ENCODE results near the gene MACROD2.

The MACROD2 gene

GRCh38 chr20:16003310-16003709, 2008.0 kb downstream of the MACROD2 start:
- ATAC-seq: no peak
- TF ChIP-seq OSR1 (CRISPR knock-in tag; IDR thresholded peaks at IDR 0.05) (no peak), TOX (CRISPR knock-in tag; IDR thresholded peaks at IDR 0.05; ENCODE audit: borderline replicate concordance) (no peak), CREB5 (CRISPR knock-in tag; IDR thresholded peaks at IDR 0.05; ENCODE audit: low read depth) (no peak)
- TF ChIP-seq, protein P1, sequence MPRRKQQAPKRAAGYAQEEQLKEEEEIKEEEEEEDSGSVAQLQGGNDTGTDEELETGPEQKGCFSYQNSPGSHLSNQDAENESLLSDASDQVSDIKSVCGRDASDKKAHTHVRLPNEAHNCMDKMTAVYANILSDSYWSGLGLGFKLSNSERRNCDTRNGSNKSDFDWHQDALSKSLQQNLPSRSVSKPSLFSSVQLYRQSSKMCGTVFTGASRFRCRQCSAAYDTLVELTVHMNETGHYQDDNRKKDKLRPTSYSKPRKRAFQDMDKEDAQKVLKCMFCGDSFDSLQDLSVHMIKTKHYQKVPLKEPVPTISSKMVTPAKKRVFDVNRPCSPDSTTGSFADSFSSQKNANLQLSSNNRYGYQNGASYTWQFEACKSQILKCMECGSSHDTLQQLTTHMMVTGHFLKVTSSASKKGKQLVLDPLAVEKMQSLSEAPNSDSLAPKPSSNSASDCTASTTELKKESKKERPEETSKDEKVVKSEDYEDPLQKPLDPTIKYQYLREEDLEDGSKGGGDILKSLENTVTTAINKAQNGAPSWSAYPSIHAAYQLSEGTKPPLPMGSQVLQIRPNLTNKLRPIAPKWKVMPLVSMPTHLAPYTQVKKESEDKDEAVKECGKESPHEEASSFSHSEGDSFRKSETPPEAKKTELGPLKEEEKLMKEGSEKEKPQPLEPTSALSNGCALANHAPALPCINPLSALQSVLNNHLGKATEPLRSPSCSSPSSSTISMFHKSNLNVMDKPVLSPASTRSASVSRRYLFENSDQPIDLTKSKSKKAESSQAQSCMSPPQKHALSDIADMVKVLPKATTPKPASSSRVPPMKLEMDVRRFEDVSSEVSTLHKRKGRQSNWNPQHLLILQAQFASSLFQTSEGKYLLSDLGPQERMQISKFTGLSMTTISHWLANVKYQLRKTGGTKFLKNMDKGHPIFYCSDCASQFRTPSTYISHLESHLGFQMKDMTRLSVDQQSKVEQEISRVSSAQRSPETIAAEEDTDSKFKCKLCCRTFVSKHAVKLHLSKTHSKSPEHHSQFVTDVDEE (CRISPR knock-in tag; IDR thresholded peaks at IDR 0.05): no peak

GRCh38 chr20:16004108-16004854, 2009.0 kb downstream of the MACROD2 start:
- no peak for ATAC-seq
- no peak for TF ChIP-seq RARB (CRISPR knock-in tag; IDR thresholded peaks at IDR 0.05)
- no peak for TF ChIP-seq TCF4 (CRISPR knock-in tag; IDR thresholded peaks at IDR 0.05; ENCODE audit: borderline replicate concordance)
- no peak for TF ChIP-seq CREB5 (CRISPR knock-in tag; IDR thresholded peaks at IDR 0.05; ENCODE audit: low read depth)
- no peak for TF ChIP-seq GLIS3 (CRISPR knock-in tag; IDR thresholded peaks at IDR 0.05)
- TF ChIP-seq ESRRG (CRISPR knock-in tag; IDR thresholded peaks at IDR 0.05): no peak
- no peak for TF ChIP-seq CSDC2 (CRISPR knock-in tag; IDR thresholded peaks at IDR 0.05)
- TF ChIP-seq ZNF70 (CRISPR knock-in tag; IDR thresholded peaks at IDR 0.05): no peak
- no peak for TF ChIP-seq ZC3H10 (CRISPR knock-in tag; IDR thresholded peaks at IDR 0.05)
- no peak for TF ChIP-seq ZNF565 (CRISPR knock-in tag; conservative IDR thresholded peaks at IDR 0.05; ENCODE audit: low read depth)

- ATAC-seq: no peak
- no peak for TF ChIP-seq GLIS3 (CRISPR knock-in tag; IDR thresholded peaks at IDR 0.05)
- no peak for TF ChIP-seq SNAI2 (CRISPR knock-in tag; IDR thresholded peaks at IDR 0.05)
- TF ChIP-seq, protein P1 (CRISPR knock-in tag; IDR thresholded peaks at IDR 0.05): no peak
- no peak for TF ChIP-seq ZFP30 (CRISPR knock-in tag; IDR thresholded peaks at IDR 0.05)
- TF ChIP-seq ZC3H10 (CRISPR knock-in tag; IDR thresholded peaks at IDR 0.05): no peak
These were observed 2010.0 kb downstream of the MACROD2 start for GRCh38 chr20:16005021-16005914.

DNA sequence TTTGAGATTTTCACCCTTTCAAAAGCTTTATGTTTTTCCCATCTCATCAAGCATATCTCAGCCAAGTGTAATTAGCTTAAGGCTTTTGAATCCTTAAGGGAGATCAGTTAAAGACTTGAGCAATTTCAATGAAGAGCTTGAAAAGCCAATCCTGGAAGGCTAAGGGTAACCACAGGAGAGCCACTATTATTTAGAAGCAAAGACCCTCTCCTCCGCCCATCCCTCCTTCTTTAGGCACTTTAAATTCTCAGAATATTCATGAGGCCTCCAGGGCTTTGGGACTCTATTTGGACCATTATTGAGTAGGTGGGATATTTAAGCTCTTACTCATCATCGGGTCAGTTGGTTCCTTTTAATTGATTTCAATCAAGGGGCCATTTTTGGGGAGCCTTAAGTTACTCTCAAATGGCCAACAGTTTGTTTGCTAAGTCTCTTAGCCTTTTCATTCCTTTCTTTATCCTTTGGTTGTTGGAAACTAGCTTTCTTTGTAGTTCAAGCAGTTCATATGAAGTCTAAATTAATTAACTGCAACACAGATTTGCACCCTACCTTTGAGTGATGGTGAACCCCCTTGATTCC, 2010.7 kb downstream of the MACROD2 start:
- ATAC-seq: no peak
- no peak for TF ChIP-seq ZC3H10 (CRISPR knock-in tag; IDR thresholded peaks at IDR 0.05)
- no peak for TF ChIP-seq BACH2 (CRISPR knock-in tag; IDR thresholded peaks at IDR 0.05; ENCODE audit: borderline replicate concordance)
- TF ChIP-seq CREB5 (CRISPR knock-in tag; IDR thresholded peaks at IDR 0.05; ENCODE audit: low read depth): no peak
- TF ChIP-seq, protein P2, sequence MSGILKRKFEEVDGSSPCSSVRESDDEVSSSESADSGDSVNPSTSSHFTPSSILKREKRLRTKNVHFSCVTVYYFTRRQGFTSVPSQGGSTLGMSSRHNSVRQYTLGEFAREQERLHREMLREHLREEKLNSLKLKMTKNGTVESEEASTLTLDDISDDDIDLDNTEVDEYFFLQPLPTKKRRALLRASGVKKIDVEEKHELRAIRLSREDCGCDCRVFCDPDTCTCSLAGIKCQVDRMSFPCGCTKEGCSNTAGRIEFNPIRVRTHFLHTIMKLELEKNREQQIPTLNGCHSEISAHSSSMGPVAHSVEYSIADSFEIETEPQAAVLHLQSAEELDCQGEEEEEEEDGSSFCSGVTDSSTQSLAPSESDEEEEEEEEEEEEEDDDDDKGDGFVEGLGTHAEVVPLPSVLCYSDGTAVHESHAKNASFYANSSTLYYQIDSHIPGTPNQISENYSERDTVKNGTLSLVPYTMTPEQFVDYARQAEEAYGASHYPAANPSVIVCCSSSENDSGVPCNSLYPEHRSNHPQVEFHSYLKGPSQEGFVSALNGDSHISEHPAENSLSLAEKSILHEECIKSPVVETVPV (CRISPR knock-in tag; IDR thresholded peaks at IDR 0.05): no peak
- no peak for TF ChIP-seq GLIS3 (CRISPR knock-in tag; IDR thresholded peaks at IDR 0.05)
- TF ChIP-seq ZNF70 (CRISPR knock-in tag; IDR thresholded peaks at IDR 0.05): no peak
- no peak for TF ChIP-seq PPARA (CRISPR knock-in tag; IDR thresholded peaks at IDR 0.05; ENCODE audit: borderline replicate concordance)
- TF ChIP-seq TCF4 (CRISPR knock-in tag; IDR thresholded peaks at IDR 0.05; ENCODE audit: borderline replicate concordance): no peak
- TF ChIP-seq, protein P1 (CRISPR knock-in tag; IDR thresholded peaks at IDR 0.05): no peak
- no peak for TF ChIP-seq SNAI2 (CRISPR knock-in tag; IDR thresholded peaks at IDR 0.05)
- TF ChIP-seq TOX (CRISPR knock-in tag; IDR thresholded peaks at IDR 0.05; ENCODE audit: borderline replicate concordance): no peak
- no peak for TF ChIP-seq ZNF565 (CRISPR knock-in tag; conservative IDR thresholded peaks at IDR 0.05; ENCODE audit: low read depth)
